ENCODE results near the gene BDNF.

- TF ChIP-seq CTCF (conservative IDR thresholded peaks at IDR 0.05 in 1 of 2, IDR thresholded peaks at IDR 0.05 in 1 of 2; ENCODE audit: low read depth in 1 of 2, low read length in 2 of 2) = no peak
- no peak for TF ChIP-seq EZH2 (IDR thresholded peaks at IDR 0.05; ENCODE audit: low read length, missing control alignments)
These were observed 317 bp downstream of the BDNF start for GRCh38 chr11:27699926-27700350.
